Ovary (tissue), 9 donors: Measurements from ENCODE around the gene HES4. TPM values are rescaled to one million over a fixed set of nuclear protein-coding genes. Genes with fewer than 3 reads are reported as not detected.

Experiments
- DNase-seq, 5 donors: peaks; one replicate each; pipeline ENCODE4 v3.0.0-alpha.2; 2019 to 2020
- H3K27ac ChIP-seq, 2 donors: fragments of 200-600 bp; one replicate each; pipeline versions ENCODE4 v1.5.1 to v1.8.0; 2019 to 2022
- H3K27me3 ChIP-seq: fragments of 200-600 bp; one replicate; pipeline ENCODE4 v1.8.0; 2022
- H3K36me3 ChIP-seq: fragments of 200-600 bp; sonication (generic); one replicate; pipeline ENCODE4 v1.5.1; 2019
- H3K4me1 ChIP-seq: one replicate; pipeline ENCODE4 v1.8.1; 2013; ENCODE audit warnings: mild to moderate bottlenecking, moderate library complexity; ENCODE audit not compliant: insufficient read depth
- H3K4me3 ChIP-seq: fragments of 200-600 bp; sonication (generic); one replicate; pipeline ENCODE4 v1.5.1; 2017
- H3K9me3 ChIP-seq, 2 donors: fragments of 200-600 bp in 1 of 2; sonication (generic) in 1 of 2; one replicate each; pipeline versions ENCODE4 v1.5.1 to v1.8.1; 2013 to 2019; ENCODE audit warnings: mild to moderate bottlenecking in 1 of 2, moderate library complexity in 1 of 2
- EP300 ChIP-seq: sonication (generic); formaldehyde crosslinking; IDR thresholded peaks from one replicate; pipeline ENCODE4 v1.6.1; 2017; ENCODE audit warnings: antibody characterized with exemption
- POLR2A ChIP-seq: fragments of 450-650 bp; IDR thresholded peaks from one replicate; pipeline ENCODE4 v1.6.1; 2017; ENCODE audit warnings: antibody characterized with exemption, mild to moderate bottlenecking, moderate library complexity
- WGBS, 3 donors: extraction: QIAGEN DNeasy Blood & Tissue Kit in 1 of 3; methylation state at CpG; one replicate each; pipeline versions ENCODE4 v1.1.5 to v1.1.7; 2013 to 2017; 5-methylcytosine and 5-hydroxymethylcytosine counted together
- intact Hi-C, 4 donors: fragments of 100-400 bp; cut with DNase I; formaldehyde crosslinking; loops; one replicate each; pipeline versions ENCODE4 v1.11.0 to v1.15.1; 2022 to 2023
- polyA plus RNA-seq, 2 donors: library from polyadenylated mRNA; stranded (reverse); fragments of 200-250 nt in 1 of 2; fragments of 350-450 nt in 1 of 2; fragmentation: Illumina TruSeq in 1 of 2; extraction: RNeasy Lipid Tissue Mini Kit (QIAGEN cat#74804) in 1 of 2; gene quantifications; one replicate each; pipeline ENCODE4 v1.2.3, GENCODE V29; 2013 to 2014
- total RNA-seq, 7 donors: library from RNA; depleted of rRNA in 2 of 7; stranded (reverse); fragments of >200 nt in 2 of 7; fragmentation: NEBNext Ultra II Directional in 3 of 7; extraction: Animal tissue kit (Norgen Biotek cat#: 25700) in 3 of 7; gene quantifications; one replicate each; pipeline versions ENCODE4 v1.1.0 to v1.2.4, GENCODE V29; 2016 to 2023
- TF ChIP-seq, protein P1 (sequence below), 3 donors: fragments of 450-650 bp in 2 of 3; fragments of 200-600 bp in 1 of 3; IDR thresholded peaks; one replicate each; pipeline versions ENCODE4 v1.5.1 to v1.8.0; 2016 to 2022; ENCODE audit warnings: antibody characterized with exemption in 3 of 3, mild to moderate bottlenecking in 1 of 3
- donor health status: DM: no; HTN: no; CAD: no; lungs with moderate emphysema.
- donor health status: DM: no; HTN: no; CAD: no.
- donor health status: Bipolar disorder and iron deficiency.
- donor health status: DM: yes; HTN: yes; CAD: no.
- donor health status: DM: no; HTN: no; CAD: no.
- donor health status: DM: yes; HTN: yes; CAD: no.

The HES4 gene
- total and polyA plus RNA-seq, 9 donors = 4.5 to 76.2 (median 7.3) TPM; not detected in 1

- DNase-seq = no peak
- Histone ChIP-seq H3K4me1 (no peaks in the 10 kb centered on the region), H3K9me3 (no peaks in the 10 kb centered on the region), H3K36me3 (no peaks in the 10 kb centered on the region), H3K27ac (no peak overlapping the region), H3K27me3 (no peaks in the 10 kb centered on the region), H3K4me3 (no peak overlapping the region)
- 85 to 90% (median 88%) methylated on average over 40 to 42 of the region's 51 CpGs for WGBS, 3 donors
- TF ChIP-seq POLR2A = no peak
- TF ChIP-seq EP300 = no peak
- TF ChIP-seq, protein P1, sequence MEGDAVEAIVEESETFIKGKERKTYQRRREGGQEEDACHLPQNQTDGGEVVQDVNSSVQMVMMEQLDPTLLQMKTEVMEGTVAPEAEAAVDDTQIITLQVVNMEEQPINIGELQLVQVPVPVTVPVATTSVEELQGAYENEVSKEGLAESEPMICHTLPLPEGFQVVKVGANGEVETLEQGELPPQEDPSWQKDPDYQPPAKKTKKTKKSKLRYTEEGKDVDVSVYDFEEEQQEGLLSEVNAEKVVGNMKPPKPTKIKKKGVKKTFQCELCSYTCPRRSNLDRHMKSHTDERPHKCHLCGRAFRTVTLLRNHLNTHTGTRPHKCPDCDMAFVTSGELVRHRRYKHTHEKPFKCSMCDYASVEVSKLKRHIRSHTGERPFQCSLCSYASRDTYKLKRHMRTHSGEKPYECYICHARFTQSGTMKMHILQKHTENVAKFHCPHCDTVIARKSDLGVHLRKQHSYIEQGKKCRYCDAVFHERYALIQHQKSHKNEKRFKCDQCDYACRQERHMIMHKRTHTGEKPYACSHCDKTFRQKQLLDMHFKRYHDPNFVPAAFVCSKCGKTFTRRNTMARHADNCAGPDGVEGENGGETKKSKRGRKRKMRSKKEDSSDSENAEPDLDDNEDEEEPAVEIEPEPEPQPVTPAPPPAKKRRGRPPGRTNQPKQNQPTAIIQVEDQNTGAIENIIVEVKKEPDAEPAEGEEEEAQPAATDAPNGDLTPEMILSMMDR (IDR thresholded peaks at IDR 0.05) = no peak
- intact Hi-C loops = no loop called here
Observed at GRCh38 chr1:964691-965525, 35.0 kb downstream of the HES4 start.

- H3K9me3 ChIP-seq = no peaks in the 10 kb centered on the region
- no peaks in the 10 kb centered on the region for H3K27me3 ChIP-seq
- H3K4me3 ChIP-seq = no peak overlapping the region
- no peak for DNase-seq
- H3K36me3 ChIP-seq = no peaks in the 10 kb centered on the region
- 87 to 90% (median 89%) methylated on average over 45 to 47 of the region's 47 CpGs for WGBS, 3 donors
- peaks cover 3% of the 10 kb centered on the region for H3K4me1 ChIP-seq
- H3K27ac ChIP-seq = no peak overlapping the region
- TF ChIP-seq POLR2A = no peak
- TF ChIP-seq, protein P1 (IDR thresholded peaks at IDR 0.05) = no peak
- TF ChIP-seq EP300 = no peak
- intact Hi-C loops = no loop called here
Observed at GRCh38 chr1:963746-964525, 36.0 kb downstream of the HES4 start.

- no peak for DNase-seq
- WGBS, 3 donors = 91 to 96% (median 94%) methylated on average over 16 of the region's 16 CpGs
- Histone ChIP-seq H3K36me3 (no peaks in the 10 kb centered on the region), H3K4me1 (peaks cover 6% of the 10 kb centered on the region), H3K4me3 (no peak overlapping the region), H3K9me3 (no peaks in the 10 kb centered on the region), H3K27me3 (no peaks in the 10 kb centered on the region), H3K27ac (no peak overlapping the region)
- intact Hi-C loops = no loop called here
- TF ChIP-seq EP300 (no peak), POLR2A (no peak)
- TF ChIP-seq, protein P1 (IDR thresholded peaks at IDR 0.05) = no peak
Observed at GRCh38 chr1:963301-963651, 36.6 kb downstream of the HES4 start.

DNA sequence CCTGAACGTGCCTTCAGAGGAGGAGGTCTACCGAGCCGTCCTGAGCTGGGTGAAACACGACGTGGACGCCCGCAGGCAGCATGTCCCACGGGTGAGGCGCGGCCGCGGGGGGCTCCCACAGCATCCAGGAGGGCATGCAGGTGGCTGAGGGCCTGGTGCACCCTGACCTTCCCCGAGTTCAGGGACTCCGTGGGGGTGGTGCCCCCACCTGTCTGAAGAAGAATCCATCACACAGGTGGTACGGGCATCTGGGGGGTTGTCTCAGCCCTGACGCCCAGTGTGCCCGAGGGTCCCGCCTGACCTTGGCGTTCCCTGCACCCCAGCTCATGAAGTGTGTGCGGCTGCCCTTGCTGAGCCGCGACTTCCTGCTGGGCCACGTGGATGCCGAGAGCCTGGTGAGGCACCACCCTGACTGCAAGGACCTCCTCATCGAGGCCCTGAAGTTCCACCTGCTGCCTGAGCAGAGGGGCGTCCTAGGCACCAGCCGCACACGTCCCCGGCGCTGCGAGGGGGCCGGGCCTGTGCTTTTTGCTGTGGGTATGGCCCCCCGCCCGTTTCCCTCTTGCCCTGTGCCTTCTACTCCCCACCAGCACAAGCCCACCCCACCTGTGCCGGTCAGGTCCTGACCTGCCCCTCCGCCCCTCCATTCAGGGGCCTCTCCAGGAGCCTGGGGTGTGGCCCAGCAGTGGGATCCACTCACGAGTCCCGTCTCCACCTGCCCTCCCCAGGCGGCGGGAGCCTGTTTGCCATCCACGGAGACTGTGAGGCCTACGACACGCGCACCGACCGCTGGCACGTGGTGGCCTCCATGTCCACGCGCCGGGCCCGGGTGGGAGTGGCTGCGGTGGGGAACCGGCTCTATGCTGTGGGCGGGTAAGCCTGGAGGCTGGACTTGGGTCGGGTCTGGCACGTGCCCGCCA, 37.3 kb downstream of the HES4 start:
- no peak for TF ChIP-seq POLR2A
- no peak for TF ChIP-seq EP300
- TF ChIP-seq, protein P1 (IDR thresholded peaks at IDR 0.05) = no peak
- H3K27me3 ChIP-seq = no peaks in the 10 kb centered on the region
- WGBS, 3 donors = 91 to 94% (median 91%) methylated on average over 52 to 57 of the region's 57 CpGs
- no peak for DNase-seq
- no peak overlapping the region for H3K4me3 ChIP-seq
- H3K27ac ChIP-seq = no peak overlapping the region
- H3K4me1 ChIP-seq = peaks cover 11% of the 10 kb centered on the region
- H3K36me3 ChIP-seq = no peaks in the 10 kb centered on the region
- intact Hi-C loops = no loop called here
- no peaks in the 10 kb centered on the region for H3K9me3 ChIP-seq
